NCI-H1092 (cell line): ENCODE data around the gene GSAP.

Experiments
- DNase-seq: peaks from one replicate; lab custom pipeline; 2025; lab: John Stamatoyannopoulos, UW

GSAP gene

GRCh38 chr7:77327067-77327931, 88.8 kb downstream of the GSAP start:
- DNase-seq = no peak

GRCh38 chr7:77326131-77326530, 90.0 kb downstream of the GSAP start:
- no peak for DNase-seq

GRCh38 chr7:77321300-77321699, 94.8 kb downstream of the GSAP start:
- no peak for DNase-seq

GRCh38 chr7:77320714-77321113, 95.4 kb downstream of the GSAP start:
- no peak for DNase-seq

GRCh38 chr7:77320137-77320536, 96.0 kb downstream of the GSAP start:
- no peak for DNase-seq

GRCh38 chr7:77318019-77318418, 98.1 kb downstream of the GSAP start:
- DNase-seq = no peak

- DNase-seq = no peak
Measured at GRCh38 chr7:77316219-77316978, 99.8 kb downstream of the GSAP start.

GRCh38 chr7:77315182-77315591, 101.0 kb downstream of the GSAP start:
- DNase-seq = peak; percentile 19

GRCh38 chr7:77313876-77314480, 102.2 kb downstream of the GSAP start:
- no peak for DNase-seq

- no peak for DNase-seq
Measured at GRCh38 chr7:77313085-77313484, 103.1 kb downstream of the GSAP start.

GRCh38 chr7:77310982-77311381, 105.2 kb downstream of the GSAP start:
- no peak for DNase-seq

GRCh38 chr7:77309714-77310220, 106.4 kb downstream of the GSAP start:
- no peak for DNase-seq

GRCh38 chr7:77308792-77309191, 107.4 kb downstream of the GSAP start:
- DNase-seq = no peak

GRCh38 chr7:77306231-77307067, 109.7 kb downstream of the GSAP start:
- no peak for DNase-seq

- no peak for DNase-seq
Measured at GRCh38 chr7:77295549-77295948, 120.6 kb downstream of the GSAP start.

GRCh38 chr7:77293046-77293445, 123.1 kb downstream of the GSAP start:
- DNase-seq = no peak

GRCh38 chr7:77290425-77290824, 125.7 kb downstream of the GSAP start:
- no peak for DNase-seq

GRCh38 chr7:77289387-77289786, 126.8 kb downstream of the GSAP start:
- no peak for DNase-seq

- no peak for DNase-seq
Measured at GRCh38 chr7:77288676-77289320, 127.4 kb downstream of the GSAP start.

GRCh38 chr7:77284616-77285015, 131.5 kb downstream of the GSAP start:
- DNase-seq = no peak

- no peak for DNase-seq
Measured at GRCh38 chr7:77284005-77284404, 132.1 kb downstream of the GSAP start.
